GM23338 (cell line): ENCODE results near the gene POLA1. TPM values are rescaled to one million over a fixed set of nuclear protein-coding genes. Genes with fewer than 3 reads are reported as not detected.

Experiments used
- ATAC-seq: fragments of 200-7000 bp; cut with Tn5 transposase; 3 replicates; pipeline ENCODE4 v1.9.1; 2020
- DNase-seq: peaks from one replicate; pipeline ENCODE4 v3.0.0-alpha.2; 2015; ENCODE audit warnings: low spot score
- H2AFZ ChIP-seq: fragments of 200-600 bp; sonication (generic); 2 replicates; pipeline ENCODE4 v1.8.0; 2016; ENCODE audit warnings: antibody characterized with exemption, mild to moderate bottlenecking, moderate library complexity
- H3F3A ChIP-seq: fragments of 200-600 bp; sonication (generic); replicated peaks from 2 replicates; pipeline ENCODE4 v1.8.0; 2017; ENCODE audit warnings: antibody characterized with exemption, mixed run types, low read depth
- H3K27ac ChIP-seq: fragments of 200-600 bp; sonication (generic); 2 replicates; pipeline ENCODE4 v1.6.1; 2016; ENCODE audit warnings: low read depth
- H3K27me3 ChIP-seq: fragments of 200-600 bp; sonication (generic); 2 replicates; pipeline ENCODE4 v1.8.0; 2016; ENCODE audit warnings: mild to moderate bottlenecking, mixed run types, moderate library complexity; ENCODE audit not compliant: insufficient read depth
- H3K36me3 ChIP-seq: fragments of 200-600 bp; sonication (generic); 2 replicates; pipeline ENCODE4 v1.8.0; 2016; ENCODE audit warnings: mild to moderate bottlenecking; ENCODE audit not compliant: insufficient read depth
- H3K4me1 ChIP-seq: fragments of 200-600 bp; sonication (generic); 2 replicates; pipeline ENCODE4 v1.8.0; 2016; ENCODE audit warnings: mild to moderate bottlenecking, moderate library complexity; ENCODE audit not compliant: insufficient read depth
- H3K4me2 ChIP-seq: fragments of 200-600 bp; sonication (generic); 2 replicates; pipeline ENCODE4 v1.7.1; 2017; ENCODE audit warnings: mixed run types
- H3K4me3 ChIP-seq: fragments of 200-600 bp; sonication (generic); 2 replicates; pipeline ENCODE4 v1.6.1; 2016; ENCODE audit warnings: mixed run types
- H3K79me2 ChIP-seq: fragments of 200-600 bp; sonication (generic); replicated peaks from 2 replicates; pipeline ENCODE4 v1.8.0; 2017; ENCODE audit warnings: mild to moderate bottlenecking; ENCODE audit not compliant: insufficient read depth
- H3K9me2 ChIP-seq: fragments of 200-600 bp; sonication (generic); 2 replicates; pipeline ENCODE4 v1.8.0; 2017; ENCODE audit not compliant: insufficient read depth
- H4K20me1 ChIP-seq: fragments of 200-600 bp; sonication (generic); replicated peaks from 2 replicates; pipeline ENCODE4 v1.8.0; 2017; ENCODE audit warnings: mild to moderate bottlenecking; ENCODE audit not compliant: insufficient read depth
- H3K27ac Mint-ChIP-seq: 2 replicates; pipeline ENCODE4 v1.8.0; 2020; ENCODE audit warnings: inconsistent platforms, mild to moderate bottlenecking, moderate library complexity, mixed read lengths
- H3K27me3 Mint-ChIP-seq: 3 replicates; pipeline ENCODE4 v1.8.0; 2022; ENCODE audit warnings: low read depth, mild to moderate bottlenecking, moderate library complexity, mixed read lengths, inconsistent platforms; ENCODE audit not compliant: insufficient read depth, poor library complexity
- H3K36me3 Mint-ChIP-seq: 3 replicates; pipeline ENCODE4 v1.8.0; 2021; ENCODE audit warnings: low read depth, mild to moderate bottlenecking, inconsistent platforms, moderate library complexity, mixed read lengths
- H3K4me1 Mint-ChIP-seq: 3 replicates; pipeline ENCODE4 v1.8.0; 2020; ENCODE audit warnings: mild to moderate bottlenecking, inconsistent platforms, mixed read lengths
- H3K4me3 Mint-ChIP-seq: 3 replicates; pipeline ENCODE4 v1.8.0; 2021; ENCODE audit warnings: moderate library complexity, mild to moderate bottlenecking, inconsistent platforms, mixed read lengths
- H3K9me3 Mint-ChIP-seq: 3 replicates; pipeline ENCODE4 v1.8.0; 2020; ENCODE audit warnings: moderate library complexity, mild to moderate bottlenecking, inconsistent platforms, mixed read lengths
- CREB1 ChIP-seq: fragments of 250-450 bp; sonication (Bioruptor Pico); IDR thresholded peaks from 2 replicates; pipeline ENCODE4 v1.5.0; 2020; ENCODE audit warnings: low read depth, mild to moderate bottlenecking, moderate library complexity
- EZH2 ChIP-seq: fragments of 200-600 bp; sonication (generic); IDR thresholded peaks from one replicate; pipeline ENCODE4 v1.8.0; 2017; ENCODE audit warnings: antibody characterized with exemption, mild to moderate bottlenecking, low read depth; ENCODE audit not compliant: unreplicated experiment
- EZH2phosphoT487 ChIP-seq: fragments of 200-600 bp; sonication (generic); IDR thresholded peaks from one replicate; pipeline ENCODE4 v1.8.1; 2018; ENCODE audit warnings: antibody characterized with exemption; ENCODE audit not compliant: unreplicated experiment
- JUNB ChIP-seq: IDR thresholded peaks from one replicate; pipeline ENCODE4 v1.6.1; 2016; ENCODE audit warnings: antibody characterized with exemption; ENCODE audit not compliant: unreplicated experiment
- NANOG ChIP-seq: IDR thresholded peaks from 2 replicates; pipeline ENCODE4 v1.6.1; 2016; ENCODE audit warnings: antibody characterized with exemption, borderline replicate concordance
- POLR2AphosphoS5 ChIP-seq: IDR thresholded peaks from 2 replicates; pipeline ENCODE4 v1.6.1; 2016; ENCODE audit warnings: antibody characterized with exemption, low read depth
- STAT1 ChIP-seq: IDR thresholded peaks from one replicate; pipeline ENCODE4 v1.6.1; 2016; ENCODE audit warnings: antibody characterized with exemption; ENCODE audit not compliant: unreplicated experiment
- ZNF114 ChIP-seq: fragments of 250-450 bp; sonication (Bioruptor Pico); IDR thresholded peaks from 2 replicates; pipeline ENCODE4 v1.5.0; 2020; ENCODE audit warnings: mild to moderate bottlenecking, moderate library complexity
- ZNF331 ChIP-seq: fragments of 250-450 bp; sonication (Bioruptor Pico); IDR thresholded peaks from 2 replicates; pipeline ENCODE4 v1.5.0; 2020; ENCODE audit warnings: low read depth, mild to moderate bottlenecking, moderate library complexity
- polyA plus RNA-seq: library from polyadenylated mRNA; unstranded; fragments of >200 nt; fragmentation: Nextera tagmentation; extraction: Ambion mirVana; gene quantifications from 2 replicates; pipeline ENCODE4 v1.2.1, GENCODE V29; 2016
- total RNA-seq: library from RNA; depleted of rRNA; stranded (reverse); fragments of >200 nt; shearing (Covaris generic); gene quantifications from 2 replicates; pipeline ENCODE4 v1.2.3, GENCODE V29; 2014
- TF ChIP-seq, protein P1 (sequence below): fragments of 250-450 bp; sonication (Bioruptor Pico); IDR thresholded peaks from 2 replicates; pipeline ENCODE4 v1.5.0; 2020; ENCODE audit warnings: mild to moderate bottlenecking, moderate library complexity
- TF ChIP-seq, protein P2 (sequence below): IDR thresholded peaks from 2 replicates; pipeline ENCODE4 v1.6.1; 2016; ENCODE audit warnings: antibody characterized with exemption
- TF ChIP-seq, protein P3 (sequence below): IDR thresholded peaks from one replicate; pipeline ENCODE4 v1.6.1; 2018; ENCODE audit warnings: antibody characterized with exemption; ENCODE audit not compliant: unreplicated experiment
- TF ChIP-seq, protein P4 (sequence below), 2 experiments: fragments of 200-600 bp in 1 of 2; sonication (generic) in 1 of 2; conservative IDR thresholded peaks; 2 replicates each; pipeline versions ENCODE4 v1.5.1 to v1.6.1; 2016 to 2017; ENCODE audit warnings: antibody characterized with exemption in 2 of 2, low read depth in 2 of 2, mild to moderate bottlenecking in 2 of 2, moderate library complexity in 1 of 2

Gene POLA1
- total and polyA plus RNA-seq, 2 experiments from 2014 or later: 12.6 to 36.6 TPM

DNA sequence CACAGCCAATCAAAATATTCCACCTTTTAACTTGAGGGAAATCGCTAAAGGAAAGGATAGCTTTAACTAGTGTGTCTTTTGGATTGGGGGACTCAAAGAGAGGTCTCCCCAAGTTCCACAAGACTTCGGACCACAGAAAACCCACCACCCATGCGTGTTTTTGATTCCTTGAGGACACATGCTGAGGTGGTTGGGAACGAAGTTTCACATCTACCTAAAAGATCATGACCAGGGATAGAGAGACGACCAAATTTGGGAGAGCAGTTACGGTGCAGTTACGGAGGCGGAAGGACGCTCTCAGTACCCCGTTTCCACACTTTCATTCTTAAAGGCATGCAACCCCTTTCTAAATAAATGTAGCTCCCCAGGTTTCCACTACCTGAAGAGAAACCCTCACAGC is 47.7 kb upstream of the POLA1 start:
- Histone ChIP-seq H3K4me2 (peak overlapping the region; percentile 73), H3K79me2 (peaks cover 44% of the 10 kb centered on the region), H3K27me3 (no peaks in the 10 kb centered on the region), H3K27ac (peak overlapping the region; percentile 99), H3K4me3 (peak overlapping the region; percentile 50), H3K36me3 (no peaks in the 10 kb centered on the region), H2AFZ (no peak overlapping the region), H3K9me2 (no peaks in the 10 kb centered on the region), H4K20me1 (no peaks in the 10 kb centered on the region), H3F3A (no peaks in the 10 kb centered on the region), H3K4me1 (no peaks in the 10 kb centered on the region; the same call in 1 of the 2 replicates)
- peak; percentile 7; the same call in 2 of the 3 replicates for ATAC-seq
- Mint-ChIP-seq H3K4me3 (peak overlapping the region; percentile 95), H3K9me3 (no peaks in the 10 kb centered on the region), H3K4me1 (peaks cover 38% of the 10 kb centered on the region), H3K36me3 (no peaks in the 10 kb centered on the region; the same call in 1 of the 3 replicates), H3K27ac (peak overlapping the region; percentile 99), H3K27me3 (peaks cover 3% of the 10 kb centered on the region)
- TF ChIP-seq EZH2phosphoT487 (no peak), JUNB (no peak), EZH2 (no peak), ZNF114 (CRISPR knock-in tag) (no peak), POLR2AphosphoS5 (no peak), ZNF331 (CRISPR knock-in tag) (no peak), STAT1 (no peak), NANOG (no peak), CREB1 (CRISPR knock-in tag) (no peak)
- TF ChIP-seq, protein P1, sequence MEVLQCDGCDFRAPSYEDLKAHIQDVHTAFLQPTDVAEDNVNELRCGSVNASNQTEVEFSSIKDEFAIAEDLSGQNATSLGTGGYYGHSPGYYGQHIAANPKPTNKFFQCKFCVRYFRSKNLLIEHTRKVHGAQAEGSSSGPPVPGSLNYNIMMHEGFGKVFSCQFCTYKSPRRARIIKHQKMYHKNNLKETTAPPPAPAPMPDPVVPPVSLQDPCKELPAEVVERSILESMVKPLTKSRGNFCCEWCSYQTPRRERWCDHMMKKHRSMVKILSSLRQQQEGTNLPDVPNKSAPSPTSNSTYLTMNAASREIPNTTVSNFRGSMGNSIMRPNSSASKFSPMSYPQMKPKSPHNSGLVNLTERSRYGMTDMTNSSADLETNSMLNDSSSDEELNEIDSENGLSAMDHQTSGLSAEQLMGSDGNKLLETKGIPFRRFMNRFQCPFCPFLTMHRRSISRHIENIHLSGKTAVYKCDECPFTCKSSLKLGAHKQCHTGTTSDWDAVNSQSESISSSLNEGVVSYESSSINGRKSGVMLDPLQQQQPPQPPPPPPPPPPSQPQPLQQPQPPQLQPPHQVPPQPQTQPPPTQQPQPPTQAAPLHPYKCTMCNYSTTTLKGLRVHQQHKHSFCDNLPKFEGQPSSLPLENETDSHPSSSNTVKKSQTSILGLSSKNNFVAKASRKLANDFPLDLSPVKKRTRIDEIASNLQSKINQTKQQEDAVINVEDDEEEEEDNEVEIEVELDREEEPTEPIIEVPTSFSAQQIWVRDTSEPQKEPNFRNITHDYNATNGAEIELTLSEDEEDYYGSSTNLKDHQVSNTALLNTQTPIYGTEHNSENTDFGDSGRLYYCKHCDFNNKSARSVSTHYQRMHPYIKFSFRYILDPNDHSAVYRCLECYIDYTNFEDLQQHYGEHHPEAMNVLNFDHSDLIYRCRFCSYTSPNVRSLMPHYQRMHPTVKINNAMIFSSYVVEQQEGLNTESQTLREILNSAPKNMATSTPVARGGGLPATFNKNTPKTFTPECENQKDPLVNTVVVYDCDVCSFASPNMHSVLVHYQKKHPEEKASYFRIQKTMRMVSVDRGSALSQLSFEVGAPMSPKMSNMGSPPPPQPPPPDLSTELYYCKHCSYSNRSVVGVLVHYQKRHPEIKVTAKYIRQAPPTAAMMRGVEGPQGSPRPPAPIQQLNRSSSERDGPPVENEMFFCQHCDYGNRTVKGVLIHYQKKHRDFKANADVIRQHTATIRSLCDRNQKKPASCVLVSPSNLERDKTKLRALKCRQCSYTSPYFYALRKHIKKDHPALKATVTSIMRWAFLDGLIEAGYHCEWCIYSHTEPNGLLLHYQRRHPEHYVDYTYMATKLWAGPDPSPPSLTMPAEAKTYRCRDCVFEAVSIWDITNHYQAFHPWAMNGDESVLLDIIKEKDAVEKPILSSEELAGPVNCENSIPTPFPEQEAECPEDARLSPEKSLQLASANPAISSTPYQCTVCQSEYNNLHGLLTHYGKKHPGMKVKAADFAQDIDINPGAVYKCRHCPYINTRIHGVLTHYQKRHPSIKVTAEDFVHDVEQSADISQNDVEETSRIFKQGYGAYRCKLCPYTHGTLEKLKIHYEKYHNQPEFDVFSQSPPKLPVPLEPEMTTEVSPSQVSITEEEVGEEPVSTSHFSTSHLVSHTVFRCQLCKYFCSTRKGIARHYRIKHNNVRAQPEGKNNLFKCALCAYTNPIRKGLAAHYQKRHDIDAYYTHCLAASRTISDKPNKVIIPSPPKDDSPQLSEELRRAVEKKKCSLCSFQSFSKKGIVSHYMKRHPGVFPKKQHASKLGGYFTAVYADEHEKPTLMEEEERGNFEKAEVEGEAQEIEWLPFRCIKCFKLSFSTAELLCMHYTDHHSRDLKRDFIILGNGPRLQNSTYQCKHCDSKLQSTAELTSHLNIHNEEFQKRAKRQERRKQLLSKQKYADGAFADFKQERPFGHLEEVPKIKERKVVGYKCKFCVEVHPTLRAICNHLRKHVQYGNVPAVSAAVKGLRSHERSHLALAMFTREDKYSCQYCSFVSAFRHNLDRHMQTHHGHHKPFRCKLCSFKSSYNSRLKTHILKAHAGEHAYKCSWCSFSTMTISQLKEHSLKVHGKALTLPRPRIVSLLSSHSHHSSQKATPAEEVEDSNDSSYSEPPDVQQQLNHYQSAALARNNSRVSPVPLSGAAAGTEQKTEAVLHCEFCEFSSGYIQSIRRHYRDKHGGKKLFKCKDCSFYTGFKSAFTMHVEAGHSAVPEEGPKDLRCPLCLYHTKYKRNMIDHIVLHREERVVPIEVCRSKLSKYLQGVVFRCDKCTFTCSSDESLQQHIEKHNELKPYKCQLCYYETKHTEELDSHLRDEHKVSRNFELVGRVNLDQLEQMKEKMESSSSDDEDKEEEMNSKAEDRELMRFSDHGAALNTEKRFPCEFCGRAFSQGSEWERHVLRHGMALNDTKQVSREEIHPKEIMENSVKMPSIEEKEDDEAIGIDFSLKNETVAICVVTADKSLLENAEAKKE (CRISPR knock-in tag): no peak
- TF ChIP-seq, protein P2, sequence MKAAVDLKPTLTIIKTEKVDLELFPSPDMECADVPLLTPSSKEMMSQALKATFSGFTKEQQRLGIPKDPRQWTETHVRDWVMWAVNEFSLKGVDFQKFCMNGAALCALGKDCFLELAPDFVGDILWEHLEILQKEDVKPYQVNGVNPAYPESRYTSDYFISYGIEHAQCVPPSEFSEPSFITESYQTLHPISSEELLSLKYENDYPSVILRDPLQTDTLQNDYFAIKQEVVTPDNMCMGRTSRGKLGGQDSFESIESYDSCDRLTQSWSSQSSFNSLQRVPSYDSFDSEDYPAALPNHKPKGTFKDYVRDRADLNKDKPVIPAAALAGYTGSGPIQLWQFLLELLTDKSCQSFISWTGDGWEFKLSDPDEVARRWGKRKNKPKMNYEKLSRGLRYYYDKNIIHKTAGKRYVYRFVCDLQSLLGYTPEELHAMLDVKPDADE: no peak
- TF ChIP-seq, protein P3, sequence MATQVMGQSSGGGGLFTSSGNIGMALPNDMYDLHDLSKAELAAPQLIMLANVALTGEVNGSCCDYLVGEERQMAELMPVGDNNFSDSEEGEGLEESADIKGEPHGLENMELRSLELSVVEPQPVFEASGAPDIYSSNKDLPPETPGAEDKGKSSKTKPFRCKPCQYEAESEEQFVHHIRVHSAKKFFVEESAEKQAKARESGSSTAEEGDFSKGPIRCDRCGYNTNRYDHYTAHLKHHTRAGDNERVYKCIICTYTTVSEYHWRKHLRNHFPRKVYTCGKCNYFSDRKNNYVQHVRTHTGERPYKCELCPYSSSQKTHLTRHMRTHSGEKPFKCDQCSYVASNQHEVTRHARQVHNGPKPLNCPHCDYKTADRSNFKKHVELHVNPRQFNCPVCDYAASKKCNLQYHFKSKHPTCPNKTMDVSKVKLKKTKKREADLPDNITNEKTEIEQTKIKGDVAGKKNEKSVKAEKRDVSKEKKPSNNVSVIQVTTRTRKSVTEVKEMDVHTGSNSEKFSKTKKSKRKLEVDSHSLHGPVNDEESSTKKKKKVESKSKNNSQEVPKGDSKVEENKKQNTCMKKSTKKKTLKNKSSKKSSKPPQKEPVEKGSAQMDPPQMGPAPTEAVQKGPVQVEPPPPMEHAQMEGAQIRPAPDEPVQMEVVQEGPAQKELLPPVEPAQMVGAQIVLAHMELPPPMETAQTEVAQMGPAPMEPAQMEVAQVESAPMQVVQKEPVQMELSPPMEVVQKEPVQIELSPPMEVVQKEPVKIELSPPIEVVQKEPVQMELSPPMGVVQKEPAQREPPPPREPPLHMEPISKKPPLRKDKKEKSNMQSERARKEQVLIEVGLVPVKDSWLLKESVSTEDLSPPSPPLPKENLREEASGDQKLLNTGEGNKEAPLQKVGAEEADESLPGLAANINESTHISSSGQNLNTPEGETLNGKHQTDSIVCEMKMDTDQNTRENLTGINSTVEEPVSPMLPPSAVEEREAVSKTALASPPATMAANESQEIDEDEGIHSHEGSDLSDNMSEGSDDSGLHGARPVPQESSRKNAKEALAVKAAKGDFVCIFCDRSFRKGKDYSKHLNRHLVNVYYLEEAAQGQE: no peak
- TF ChIP-seq, protein P4, sequence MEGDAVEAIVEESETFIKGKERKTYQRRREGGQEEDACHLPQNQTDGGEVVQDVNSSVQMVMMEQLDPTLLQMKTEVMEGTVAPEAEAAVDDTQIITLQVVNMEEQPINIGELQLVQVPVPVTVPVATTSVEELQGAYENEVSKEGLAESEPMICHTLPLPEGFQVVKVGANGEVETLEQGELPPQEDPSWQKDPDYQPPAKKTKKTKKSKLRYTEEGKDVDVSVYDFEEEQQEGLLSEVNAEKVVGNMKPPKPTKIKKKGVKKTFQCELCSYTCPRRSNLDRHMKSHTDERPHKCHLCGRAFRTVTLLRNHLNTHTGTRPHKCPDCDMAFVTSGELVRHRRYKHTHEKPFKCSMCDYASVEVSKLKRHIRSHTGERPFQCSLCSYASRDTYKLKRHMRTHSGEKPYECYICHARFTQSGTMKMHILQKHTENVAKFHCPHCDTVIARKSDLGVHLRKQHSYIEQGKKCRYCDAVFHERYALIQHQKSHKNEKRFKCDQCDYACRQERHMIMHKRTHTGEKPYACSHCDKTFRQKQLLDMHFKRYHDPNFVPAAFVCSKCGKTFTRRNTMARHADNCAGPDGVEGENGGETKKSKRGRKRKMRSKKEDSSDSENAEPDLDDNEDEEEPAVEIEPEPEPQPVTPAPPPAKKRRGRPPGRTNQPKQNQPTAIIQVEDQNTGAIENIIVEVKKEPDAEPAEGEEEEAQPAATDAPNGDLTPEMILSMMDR (conservative IDR thresholded peaks at IDR 0.05; ENCODE audit: low read depth in 2 of 2): no peak
- DNase-seq: peak; percentile 33
